ENCODE measurements around the gene NASP. TPM values are rescaled to one million over a fixed set of nuclear protein-coding genes. Genes with fewer than 3 reads are reported as not detected.
A peak's percentile ranks its signal among the peaks of the same experiment; 100 is the strongest.

The NASP gene
- total RNA-seq, 4 donors from 2014 or later: 51.4 to 60.6 (median 53.5) TPM

- Histone ChIP-seq H3K4me1 (peaks cover 14 to 41% (median 29%) of the 10 kb centered on the region in 4 donors), H3K36me3 (peaks cover 17 to 56% (median 42%) of the 10 kb centered on the region in 4 donors), H3K9me3 (no peaks in the 10 kb centered on the region), H3K27me3 (no peaks in the 10 kb centered on the region), H3K27ac (replicated peaks in 1 of 4) (peak overlapping the region; percentile 28 to 57 (median 48)), H3K4me3 (peak overlapping the region; percentile 37 to 43 (median 38))
- 74% methylated on average over 48 of the region's 78 CpGs for WGBS
- TF ChIP-seq CTCF (IDR thresholded peaks at IDR 0.05) (no peak), POLR2AphosphoS5 (IDR thresholded peaks at IDR 0.05) (peak in 1 of 2 donors; percentile 28)
- intact Hi-C loops (cut with DNase I): no loop called here
- no peak for DNase-seq (ENCODE audit: extremely low spot score)
Measured at GRCh38 chr1:45622524-45623394, 38.9 kb downstream of the NASP start.

GRCh38 chr1:45623972-45624371 is 40.1 kb downstream of the NASP start, which contains the start of gene CCDC17:
TSS of gene CCDC17 (minus strand) at chr1:45624054. CDS start at chr1:45623909, 145 bp downstream.
- Histone ChIP-seq H3K36me3 (peaks cover 11 to 60% (median 42%) of the 10 kb centered on the region in 4 donors), H3K27me3 (no peaks in the 10 kb centered on the region), H3K9me3 (no peaks in the 10 kb centered on the region), H3K4me3 (peak within 1 kb of the TSS; percentile 37 to 43 (median 38)), H3K27ac (replicated peaks in 1 of 4) (peak within 1 kb of the TSS in 3 of 4 donors; percentile 28 to 57 (median 43)), H3K4me1 (peaks cover 14 to 43% (median 32%) of the 10 kb centered on the region in 4 donors)
- intact Hi-C loops (cut with DNase I): no loop called here
- 38% methylated on average over 4 of the region's 4 CpGs for WGBS
- DNase-seq (ENCODE audit: extremely low spot score): no peak
- TF ChIP-seq POLR2A (IDR thresholded peaks at IDR 0.05; ENCODE audit: low read depth) (no peak), CTCF (IDR thresholded peaks at IDR 0.05) (no peak), EP300 (IDR thresholded peaks at IDR 0.05) (no peak), POLR2AphosphoS5 (IDR thresholded peaks at IDR 0.05) (no peak)

- intact Hi-C loops (cut with DNase I): no loop called here
Measured at GRCh38 chr1:45629035-45629434, 45.2 kb downstream of the NASP start.

GRCh38 chr1:45630429-45630828 is 46.6 kb downstream of the NASP start:
- peaks cover 52 to 100% (median 90%) of the 10 kb centered on the region in 4 donors for H3K36me3 ChIP-seq
- 60% methylated on average over 1 of the region's 1 CpG for WGBS
- no peak overlapping the region for H3K4me3 ChIP-seq

More at GRCh38 chr1:45629035-45629434, 45.2 kb downstream of the NASP start:
- Histone ChIP-seq H3K27ac (replicated peaks in 1 of 4) (peak overlapping the region in 1 of 4 donors; percentile 9), H3K36me3 (peaks cover 52 to 92% (median 82%) of the 10 kb centered on the region in 4 donors), H3K27me3 (no peaks in the 10 kb centered on the region), H3K4me3 (no peak overlapping the region), H3K9me3 (no peaks in the 10 kb centered on the region), H3K4me1 (peaks cover 0 to 13% (median 2%) of the 10 kb centered on the region in 4 donors)
- no peak for TF ChIP-seq EP300 (IDR thresholded peaks at IDR 0.05)
- peak in 1 of 2 donors; percentile 18 for TF ChIP-seq POLR2AphosphoS5 (IDR thresholded peaks at IDR 0.05)
- no peak for TF ChIP-seq CTCF (IDR thresholded peaks at IDR 0.05)
- no peak for DNase-seq (ENCODE audit: extremely low spot score)

More at GRCh38 chr1:45630429-45630828, 46.6 kb downstream of the NASP start:
- intact Hi-C loops (cut with DNase I): no loop called here
- no peaks in the 10 kb centered on the region for H3K9me3 ChIP-seq
- H3K4me1 ChIP-seq: peaks cover 0 to 9% (median 0%) of the 10 kb centered on the region in 4 donors
- TF ChIP-seq POLR2A (IDR thresholded peaks at IDR 0.05; ENCODE audit: low read depth) (no peak), POLR2AphosphoS5 (IDR thresholded peaks at IDR 0.05) (no peak), EP300 (IDR thresholded peaks at IDR 0.05) (no peak), CTCF (IDR thresholded peaks at IDR 0.05) (no peak)
- no peaks in the 10 kb centered on the region for H3K27me3 ChIP-seq
- H3K27ac ChIP-seq (replicated peaks in 1 of 4): no peak overlapping the region
- no peak for DNase-seq (ENCODE audit: extremely low spot score)

All from esophagus muscularis mucosa (tissue), 4 donors.